Kidney (tissue), 14 donors: ENCODE data around the gene ABCA1. TPM values are rescaled to one million over a fixed set of nuclear protein-coding genes. Genes with fewer than 3 reads are reported as not detected.

Experiments
- DNase-seq, 5 donors: peaks; one replicate each; pipeline ENCODE4 v3.0.0-alpha.2; 2013 to 2020
- FAIRE-seq: peaks from 2 replicates; lab custom pipeline; 2012; peaks lifted over from hg19 to GRCh38; lab: Jason Lieb, UNC
- H3K27ac ChIP-seq, 2 donors: one replicate each; pipeline ENCODE4 v1.7.0; 2013; ENCODE audit warnings: low read depth in 2 of 2, low read length in 2 of 2, inconsistent platforms in 1 of 2
- H3K27me3 ChIP-seq: one replicate; pipeline ENCODE4 v1.7.1; 2013; ENCODE audit warnings: low read length, inconsistent platforms; ENCODE audit not compliant: control insufficient read depth, insufficient read depth
- H3K36me3 ChIP-seq, 3 donors: one replicate each; pipeline versions ENCODE4 v1.7.0 to v1.7.1; 2013; ENCODE audit warnings: low read length in 3 of 3, control low read depth in 1 of 3, inconsistent platforms in 1 of 3; ENCODE audit not compliant: insufficient read depth in 3 of 3, control insufficient read depth in 2 of 3
- H3K4me1 ChIP-seq, 3 donors: one replicate each; pipeline versions ENCODE4 v1.7.0 to v1.7.1; 2013; ENCODE audit warnings: low read length in 3 of 3, inconsistent platforms in 1 of 3, low read depth in 1 of 3; ENCODE audit not compliant: control insufficient read depth in 2 of 3, insufficient read depth in 2 of 3
- H3K4me3 ChIP-seq, 3 donors: one replicate each; pipeline versions ENCODE4 v1.7.0 to v1.8.1; 2013; ENCODE audit warnings: low read length in 3 of 3, control low read depth in 1 of 3, inconsistent platforms in 1 of 3
- H3K9ac ChIP-seq, 3 donors: one replicate each; pipeline versions ENCODE4 v1.7.0 to v1.7.1; 2013; ENCODE audit warnings: low read length in 3 of 3, control low read depth in 1 of 3, inconsistent platforms in 1 of 3
- H3K9me3 ChIP-seq, 3 donors: one replicate each; pipeline versions ENCODE4 v1.7.0 to v1.7.1; 2013; ENCODE audit warnings: low read length in 3 of 3, control low read depth in 1 of 3, inconsistent platforms in 1 of 3; ENCODE audit not compliant: control insufficient read depth in 2 of 3, insufficient read depth in 1 of 3
- CTCF ChIP-seq: IDR thresholded peaks from 3 replicates; pipeline ENCODE4 v1.5.1; 2012; ENCODE audit warnings: mild to moderate bottlenecking, moderate library complexity, borderline replicate concordance; ENCODE audit not compliant: insufficient read depth; ENCODE audit errors: extremely low read depth
- intact Hi-C: fragments of 100-400 bp; cut with DNase I; formaldehyde crosslinking; loops from one replicate; pipeline ENCODE4 v1.11.1; 2022
- polyA plus RNA-seq: library from polyadenylated mRNA; stranded (reverse); fragments of 350-450 nt; fragmentation: Illumina TruSeq; extraction: RNeasy Lipid Tissue Mini Kit (QIAGEN cat#74804); gene quantifications from one replicate; pipeline ENCODE4 v1.2.3, GENCODE V29; 2014; ENCODE audit warnings: low read depth, low replicate concordance; ENCODE audit not compliant: insufficient read depth
- total RNA-seq: library from RNA; stranded (reverse); fragmentation: NEBNext Ultra II Directional; extraction: Animal tissue kit (Norgen Biotek cat#: 25700); gene quantifications from one replicate; pipeline ENCODE4 v1.2.1, GENCODE V29; 2021
- donor health status: control.
- donor health status: control.
- donor health status: control.
- donor health status: control.
- donor health status: control.
- donor health status: DM: yes; HTN: yes; CAD: no.
- donor health status: Normal renal cell carcinoma (clear cell type).

ABCA1 gene
- total and polyA plus RNA-seq, 2 donors from 2014 or later: 1.4 to 26.1 TPM

- Histone ChIP-seq H3K36me3 (peaks cover 0 to 19% (median 10%) of the 10 kb centered on the region in 3 donors), H3K27ac (no peak overlapping the region), H3K27me3 (no peaks in the 10 kb centered on the region), H3K9me3 (no peaks in the 10 kb centered on the region), H3K9ac (no peak overlapping the region), H3K4me1 (no peaks in the 10 kb centered on the region), H3K4me3 (no peak overlapping the region)
- no peak for TF ChIP-seq CTCF
- intact Hi-C loops: no loop called here
- DNase-seq (no peak), FAIRE-seq (no peak)
Measured at GRCh38 chr9:104779334-104779733, 148.6 kb downstream of the ABCA1 start.

- Histone ChIP-seq H3K27ac (no peak overlapping the region), H3K9me3 (no peaks in the 10 kb centered on the region), H3K9ac (no peak overlapping the region), H3K4me1 (no peaks in the 10 kb centered on the region), H3K27me3 (no peaks in the 10 kb centered on the region), H3K4me3 (no peak overlapping the region), H3K36me3 (peaks cover 0 to 14% (median 8%) of the 10 kb centered on the region in 3 donors)
- intact Hi-C loops: no loop called here
- DNase-seq (no peak), FAIRE-seq (no peak)
- TF ChIP-seq CTCF: no peak
Measured at GRCh38 chr9:104778802-104779201, 149.2 kb downstream of the ABCA1 start.

- Histone ChIP-seq H3K4me1 (no peaks in the 10 kb centered on the region), H3K27me3 (no peaks in the 10 kb centered on the region), H3K9me3 (no peaks in the 10 kb centered on the region), H3K27ac (no peak overlapping the region), H3K4me3 (no peak overlapping the region), H3K36me3 (no peaks in the 10 kb centered on the region), H3K9ac (no peak overlapping the region)
- intact Hi-C loops: no loop called here
- no peak for TF ChIP-seq CTCF
- no peak for DNase-seq
- FAIRE-seq: no peak
Measured at GRCh38 chr9:104776797-104777196, 151.2 kb downstream of the ABCA1 start.

- no peaks in the 10 kb centered on the region for H3K9me3 ChIP-seq
- no peak overlapping the region for H3K9ac ChIP-seq
- FAIRE-seq: no peak
- no peak overlapping the region for H3K4me3 ChIP-seq
- no peaks in the 10 kb centered on the region for H3K36me3 ChIP-seq
- DNase-seq: no peak
- H3K27ac ChIP-seq: no peak overlapping the region
- TF ChIP-seq CTCF: no peak
- intact Hi-C loops: no loop called here
- no peaks in the 10 kb centered on the region for H3K4me1 ChIP-seq
- H3K27me3 ChIP-seq: no peaks in the 10 kb centered on the region
Measured at GRCh38 chr9:104775976-104776375, 152.0 kb downstream of the ABCA1 start.
